T47D (cell line): ENCODE measurements around the gene CCDC85B.
A peak's percentile ranks its signal among the peaks of the same experiment; 100 is the strongest.

Experiments used
- DNase-seq, 2 experiments: peaks; one replicate each; pipeline versions ENCODE4 v3.0.0 to v3.0.0-alpha.2; 2011 to 2012; ENCODE audit warnings: low read depth in 1 of 2, low spot score in 1 of 2
- JUND ChIP-seq: IDR thresholded peaks from 2 replicates; pipeline ENCODE4 v1.6.1; 2012; ENCODE audit warnings: low read depth
- in situ Hi-C: cut with HindIII; loops from 2 replicates; pipeline ENCODE4 v1.10.0; 2016; ENCODE audit warnings: low sequenced_read_pairs, low pct_unique_long_range_greater_than_20kb

Gene CCDC85B

DNA sequence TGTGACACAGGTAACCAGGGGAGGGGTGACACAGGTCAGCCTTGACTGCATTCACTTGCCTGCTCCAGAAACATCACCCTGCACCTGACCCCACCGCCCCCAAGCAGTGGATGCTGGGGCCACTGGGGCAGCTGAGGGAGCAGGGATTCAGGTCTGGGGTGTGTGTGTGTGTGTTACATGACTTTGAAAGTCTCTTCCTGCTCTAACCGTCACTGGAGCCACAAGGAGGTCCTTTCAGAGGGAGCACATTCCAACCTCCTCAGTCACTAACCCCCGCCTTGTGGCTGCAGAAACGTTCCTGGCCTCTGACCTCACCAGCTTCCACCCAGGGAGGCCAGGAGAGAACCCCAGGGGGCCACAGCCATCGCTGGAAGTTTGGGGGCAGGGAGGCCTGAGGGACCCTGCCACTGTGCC is 12.6 kb downstream of the CCDC85B start:
- no peak for TF ChIP-seq JUND
- no peak for DNase-seq
- in situ Hi-C loops = no loop called here

DNA sequence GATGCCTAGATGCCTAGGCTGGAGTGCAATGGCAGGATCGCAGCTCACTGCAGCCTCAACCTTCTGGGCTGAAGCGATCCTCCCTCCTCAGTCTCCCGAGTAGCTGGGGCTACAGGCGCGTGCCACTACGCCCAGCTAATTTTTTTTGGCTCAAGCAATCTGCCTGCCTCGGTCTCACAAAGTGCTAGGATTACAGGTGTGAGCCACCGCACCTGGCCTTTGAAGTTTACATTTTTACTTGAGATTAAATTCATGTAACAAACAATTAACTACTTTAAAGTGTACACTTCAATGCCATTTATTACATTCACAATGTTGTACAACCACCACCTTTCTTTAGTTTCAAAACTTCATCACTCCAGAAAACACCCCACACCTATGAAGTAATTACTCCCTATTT is 13.2 kb downstream of the CCDC85B start:
- DNase-seq = no peak
- no peak for TF ChIP-seq JUND
- in situ Hi-C loops = no loop called here

DNA sequence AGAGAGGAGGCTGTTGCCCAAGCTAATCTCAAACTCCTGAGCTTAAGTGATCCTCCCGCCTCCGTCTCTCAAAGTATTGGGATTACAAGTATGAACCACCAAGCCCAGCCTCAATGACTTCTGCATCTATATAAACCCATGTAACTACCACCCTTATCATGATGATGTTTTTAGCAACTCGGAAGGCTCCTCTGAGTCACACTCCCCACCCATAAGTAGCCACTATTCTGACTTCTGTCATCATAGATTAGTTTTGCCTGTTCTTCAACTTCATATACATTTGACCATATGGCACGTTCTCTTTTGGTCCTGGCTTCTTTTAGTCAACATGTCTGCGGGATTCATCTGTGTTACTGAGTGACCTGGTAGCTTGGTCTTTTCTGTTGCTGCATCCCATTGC is 16.1 kb downstream of the CCDC85B start:
- TF ChIP-seq JUND = no peak
- in situ Hi-C loops = no loop called here
- DNase-seq = no peak

DNA sequence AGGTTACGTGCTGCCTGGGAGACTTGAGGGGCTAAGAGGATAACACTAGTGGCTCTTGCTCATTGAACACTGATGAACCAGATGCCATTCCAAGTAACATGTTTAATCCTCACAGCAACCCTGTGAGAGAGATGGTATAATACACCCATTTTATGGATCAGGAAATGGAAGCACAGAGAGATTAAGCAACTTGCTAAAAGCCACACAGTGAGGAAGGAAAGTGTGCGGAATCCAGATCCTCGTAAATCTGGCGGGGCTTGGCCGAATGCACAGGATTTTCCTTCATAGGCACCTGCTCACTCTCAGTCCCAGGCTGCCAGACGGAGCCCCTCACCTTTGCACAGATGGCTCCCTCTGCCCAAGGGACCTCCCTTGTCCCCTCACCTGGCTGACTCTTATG is 17.4 kb downstream of the CCDC85B start:
- TF ChIP-seq JUND = no peak
- no peak for DNase-seq
- in situ Hi-C loops = no loop called here

DNA sequence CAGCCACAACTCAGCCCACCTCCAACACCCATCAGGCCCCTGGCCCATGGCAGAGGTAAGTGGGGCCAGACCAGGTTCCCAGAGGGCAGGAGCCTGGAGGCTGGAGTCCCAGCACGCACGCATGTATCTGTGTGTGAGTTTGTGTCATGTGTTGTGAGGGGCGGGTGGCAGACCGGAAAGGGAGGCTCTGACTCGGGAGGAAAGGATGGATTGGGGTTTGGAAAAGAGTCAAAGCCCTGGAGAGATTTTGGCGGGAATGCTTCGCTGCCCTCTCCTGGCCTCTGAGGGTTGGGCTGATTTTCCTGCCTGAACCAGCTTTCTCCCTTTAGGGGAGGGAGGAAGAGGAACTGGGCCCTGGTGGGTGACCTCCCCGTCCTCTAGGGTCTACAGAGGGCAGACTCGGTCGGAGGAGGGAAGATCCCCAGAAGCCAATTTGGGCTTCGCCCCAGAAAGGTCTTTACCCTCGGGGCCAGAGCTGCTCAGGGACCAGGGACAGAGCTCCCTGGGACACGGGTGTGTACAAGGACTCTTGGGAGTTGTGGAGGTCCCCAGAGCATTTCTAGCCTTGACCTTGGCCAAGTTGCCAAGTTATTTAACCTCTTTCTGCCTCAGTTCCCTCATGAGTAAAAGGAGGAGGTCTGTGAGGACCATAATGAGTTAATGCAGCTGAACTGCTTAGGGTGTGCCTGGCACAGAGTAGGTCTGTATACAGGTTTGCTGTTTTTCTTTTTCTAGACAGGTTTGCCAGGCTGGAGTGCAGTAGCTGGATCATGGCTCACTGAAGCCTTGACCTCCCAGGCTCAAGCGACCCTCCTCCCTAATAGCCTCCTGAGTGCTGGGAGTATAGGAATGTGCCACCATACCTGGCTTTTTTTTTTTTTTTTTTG is 21.5 kb downstream of the CCDC85B start:
- peak in 1 of 2 experiments; percentile 78 for DNase-seq
- in situ Hi-C loops = no loop called here

DNA sequence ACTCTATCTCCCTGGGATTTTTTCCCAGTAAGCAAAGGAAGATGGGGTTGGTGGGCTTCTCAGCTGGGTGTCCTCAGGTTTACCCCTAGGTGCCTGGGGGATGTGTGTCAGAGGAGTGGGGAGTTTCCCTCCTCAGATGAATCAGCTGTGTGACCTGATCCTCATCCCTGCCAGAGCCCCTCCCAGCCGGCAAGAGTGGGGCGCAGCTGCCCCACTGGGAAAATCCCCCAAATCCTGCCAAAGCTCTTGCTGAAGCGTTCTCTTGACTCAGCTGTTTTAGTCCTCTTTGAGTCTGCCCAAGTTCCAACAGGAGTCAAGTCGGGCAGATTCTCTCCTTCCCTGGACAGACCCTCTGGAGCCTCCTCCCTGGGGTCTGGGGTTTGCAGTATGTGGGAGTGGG is 22.4 kb downstream of the CCDC85B start:
- no peak for TF ChIP-seq JUND
- in situ Hi-C loops = no loop called here
- DNase-seq = no peak

More for the DNA sequence above, 21.5 kb downstream of the CCDC85B start:
- no peak for TF ChIP-seq JUND

DNA sequence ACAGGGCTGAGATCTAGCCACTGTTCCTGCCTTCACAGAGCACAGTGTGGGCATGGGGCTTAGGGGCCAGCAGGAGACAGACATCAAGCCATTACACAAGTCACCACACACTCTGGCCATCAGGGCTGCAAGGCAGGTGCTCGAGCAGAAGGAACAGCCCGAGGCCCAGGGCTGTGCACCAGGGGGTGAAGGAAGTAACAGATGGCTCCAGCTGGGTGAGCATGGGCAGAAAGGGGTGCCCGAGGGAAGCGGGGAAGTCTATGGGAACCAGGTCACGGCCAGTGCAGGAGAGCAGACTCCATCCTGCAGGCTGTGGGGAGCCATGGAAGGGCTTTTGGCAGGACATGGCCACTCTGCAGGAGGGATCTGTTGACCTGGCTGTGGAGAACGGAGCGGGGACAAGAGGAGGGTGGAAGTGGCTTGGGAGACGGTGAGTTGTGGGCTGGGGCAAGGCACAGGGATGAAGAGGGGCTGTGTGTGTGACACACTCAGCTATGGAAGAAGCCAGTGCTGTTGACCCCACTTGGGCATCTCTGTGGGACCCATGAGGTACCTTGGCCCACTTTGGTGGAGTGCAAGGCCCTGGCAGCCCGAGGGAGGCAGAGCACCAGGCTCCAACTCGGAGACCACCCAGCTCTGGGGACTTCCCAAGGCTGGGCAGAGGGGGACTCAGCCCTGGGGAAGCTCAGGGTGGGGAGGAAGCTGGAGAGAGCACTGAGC is 24.8 kb downstream of the CCDC85B start:
- no peak for DNase-seq
- in situ Hi-C loops = no loop called here
- TF ChIP-seq JUND = no peak

DNA sequence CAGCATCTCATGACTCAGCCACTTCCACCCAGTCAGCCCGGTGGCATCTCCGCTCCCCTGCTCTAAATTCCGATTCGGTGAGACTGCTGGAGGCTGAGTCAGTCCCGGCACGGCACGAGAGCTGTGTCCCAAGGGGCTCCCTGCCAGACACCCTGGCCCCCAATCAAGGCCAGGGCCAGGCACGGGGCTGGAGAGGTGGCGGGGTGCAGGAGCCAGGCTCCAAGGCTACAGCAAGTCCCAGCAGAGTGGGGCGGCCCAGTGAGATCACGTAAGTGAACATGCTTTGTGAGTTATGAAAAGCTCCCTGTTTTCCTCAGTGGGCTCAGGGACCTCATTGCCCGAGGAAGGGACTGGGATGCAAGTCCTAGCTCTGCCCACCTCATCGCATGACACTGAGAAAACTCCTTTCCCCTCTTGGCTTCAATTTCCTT is 25.4 kb downstream of the CCDC85B start:
- no peak for DNase-seq
- TF ChIP-seq JUND = no peak

DNA sequence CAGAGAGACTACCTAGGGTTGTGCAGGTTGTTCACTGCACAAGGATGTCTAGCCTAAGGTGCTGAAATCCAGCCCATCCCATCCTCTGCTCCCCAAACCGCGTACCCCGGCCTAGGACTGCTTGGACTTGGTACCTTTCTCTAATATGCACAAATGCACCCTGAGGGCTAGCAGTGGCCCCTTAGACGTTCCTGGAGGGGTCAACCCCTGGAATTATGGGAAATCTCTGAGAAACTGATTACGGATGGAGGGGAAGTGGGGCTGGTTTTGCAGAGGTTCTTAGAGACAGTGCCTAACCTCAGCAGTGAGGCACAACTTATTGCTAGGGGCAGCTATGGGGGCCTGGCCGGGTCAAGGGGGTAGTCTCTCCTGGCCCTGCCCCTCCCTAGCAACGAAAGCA is 25.9 kb downstream of the CCDC85B start:
- TF ChIP-seq JUND = no peak
- in situ Hi-C loops = no loop called here
- DNase-seq = no peak

More for the DNA sequence above, 25.4 kb downstream of the CCDC85B start:
- in situ Hi-C loops = no loop called here

DNA sequence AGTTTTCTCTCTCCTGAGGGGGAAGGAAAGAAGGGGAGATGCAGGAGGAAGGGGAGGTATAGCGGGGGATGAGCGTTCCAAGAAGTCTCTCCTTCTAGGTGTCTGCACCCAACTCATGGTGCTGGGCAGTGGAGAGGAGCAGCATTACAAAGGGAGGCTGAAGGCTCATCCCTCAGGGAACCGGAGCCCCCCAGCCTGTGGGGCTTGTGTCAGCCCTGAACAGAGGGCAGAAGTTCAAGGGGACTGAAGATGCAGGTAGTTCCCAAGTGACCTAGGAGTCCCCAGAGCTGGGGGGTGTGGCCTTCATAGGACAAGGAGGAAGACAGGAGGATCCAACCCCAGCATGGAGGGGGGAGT is 26.6 kb downstream of the CCDC85B start:
- in situ Hi-C loops = no loop called here
- DNase-seq = no peak
- no peak for TF ChIP-seq JUND

DNA sequence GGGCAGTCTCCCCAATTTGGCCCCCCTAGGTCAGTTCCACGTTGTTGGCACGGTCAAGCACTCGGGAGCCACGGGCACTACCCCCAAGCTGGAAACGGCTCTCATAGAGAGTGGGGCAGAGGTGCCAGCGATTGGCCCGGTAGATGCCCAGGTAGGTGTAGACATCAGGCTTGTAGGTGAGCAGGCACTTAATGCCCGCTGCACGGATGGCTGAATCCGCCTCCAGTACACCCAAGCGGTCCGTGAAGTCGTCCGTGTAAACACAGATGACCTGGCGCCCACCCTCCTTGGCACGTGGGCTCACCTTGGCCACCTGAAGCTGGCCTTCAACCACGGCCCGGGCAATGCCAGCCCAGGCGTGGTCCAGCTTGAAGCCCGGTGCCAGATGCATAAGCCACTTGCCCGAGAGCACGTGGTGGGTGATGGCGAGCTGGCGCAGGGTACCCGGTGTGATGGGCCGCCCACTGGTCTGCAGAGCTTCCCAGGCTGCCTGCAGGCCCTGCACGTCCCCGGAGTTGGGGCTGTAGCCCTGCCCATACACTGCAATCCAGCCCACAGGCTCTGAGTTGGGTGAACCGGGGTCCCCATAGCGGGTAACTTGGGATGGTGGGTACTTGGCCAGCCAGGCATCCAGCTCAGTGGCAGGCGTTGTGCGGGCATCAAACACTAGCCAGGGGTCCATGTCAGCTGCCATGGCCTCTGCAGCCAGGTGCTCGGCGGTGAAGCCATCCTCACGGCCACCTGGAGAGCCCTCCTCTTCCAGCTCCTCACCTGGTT is 27.1 kb downstream of the CCDC85B start:
- no peak for DNase-seq
- in situ Hi-C loops = no loop called here
- no peak for TF ChIP-seq JUND

DNA sequence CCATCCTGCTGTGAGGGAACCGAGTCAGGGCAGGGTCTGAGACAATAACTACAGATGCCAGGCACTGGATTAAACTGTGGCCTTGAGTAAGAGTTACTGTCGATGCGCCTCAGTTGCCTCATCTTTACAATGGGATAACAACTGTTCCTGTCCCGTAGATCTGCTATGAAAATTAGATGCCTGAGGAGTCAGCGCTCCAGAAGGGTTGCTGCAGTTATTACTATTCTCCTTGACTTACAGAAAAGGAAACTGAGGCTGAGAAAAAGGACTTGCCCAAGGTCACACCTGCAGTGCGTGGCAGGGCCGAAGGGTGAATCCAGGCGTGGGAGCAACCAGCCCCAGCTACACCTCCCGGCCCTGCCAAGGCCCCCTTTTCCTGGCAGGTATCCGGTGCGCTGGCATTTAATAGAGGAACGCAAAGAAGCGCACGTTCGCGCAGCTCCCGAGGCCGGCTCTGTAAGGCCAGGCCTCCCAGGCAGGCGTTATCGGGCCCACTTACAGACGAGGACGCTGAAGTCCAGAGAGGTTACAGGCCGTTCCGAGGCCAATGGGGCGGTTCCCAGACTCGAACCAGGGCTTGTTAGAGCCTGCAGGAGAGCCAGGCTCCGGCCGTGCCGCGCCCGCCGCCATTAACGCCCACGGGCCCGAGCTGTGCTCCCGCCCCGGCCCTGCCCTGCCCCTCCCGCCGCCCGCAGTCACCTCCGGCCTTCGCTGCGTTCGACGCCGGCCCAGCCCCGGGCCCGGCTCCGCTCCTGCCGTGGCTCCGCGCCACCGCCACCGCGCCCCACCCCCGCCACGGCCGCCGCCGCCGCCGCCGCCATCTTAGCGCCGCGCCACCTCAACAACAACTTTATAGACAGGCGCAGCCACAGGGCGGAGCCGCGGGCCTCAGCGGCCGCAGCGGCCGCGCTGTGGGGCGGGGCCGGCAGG is 28.0 kb downstream of the CCDC85B start, which contains the start of gene C11orf68:
Gene C11orf68, minus strand, starts transcription at position 852 of the 930 bp plus-strand sequence. Its CDS starts 31 bp downstream, at position 821.
- no peak for TF ChIP-seq JUND
- in situ Hi-C loops = no loop called here
- no peak for DNase-seq
